Uterus (tissue), 2 donors: Measurements from ENCODE around the gene SGMS1.

Source experiments
- POLR2A ChIP-seq, 2 donors: fragments of 450-650 bp; IDR thresholded peaks; one replicate each; pipeline ENCODE4 v1.6.1; 2016; ENCODE audit warnings: antibody characterized with exemption in 2 of 2, mild to moderate bottlenecking in 1 of 2, moderate library complexity in 1 of 2
- TF ChIP-seq, protein P1 (sequence below), 4 experiments: fragments of 200-600 bp in 2 of 4; fragments of 450-650 bp in 2 of 4; sonication (generic) in 2 of 4; IDR thresholded peaks; one replicate each; pipeline ENCODE4 v1.5.1; 2016 to 2019; ENCODE audit warnings: antibody characterized with exemption in 4 of 4, mild to moderate bottlenecking in 2 of 4, moderate library complexity in 1 of 4

DNA sequence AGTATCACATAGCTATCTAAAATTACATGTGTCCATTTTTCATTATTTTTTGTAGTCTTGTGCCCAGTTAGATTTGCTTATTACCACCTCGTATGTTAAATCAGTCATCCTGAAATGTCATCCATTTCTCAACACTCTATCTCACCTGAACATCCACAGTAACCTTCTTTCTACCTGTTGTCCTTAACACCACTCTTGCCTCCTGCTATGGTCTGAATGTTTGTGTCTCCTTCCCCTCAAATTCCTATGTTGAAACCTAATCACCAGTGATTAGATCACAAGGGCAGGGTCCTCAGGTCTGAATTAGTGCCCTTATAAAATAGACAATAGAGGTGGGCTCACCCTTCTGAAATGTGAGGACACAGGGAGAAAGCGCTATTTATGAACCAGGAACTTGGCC is 292.3 kb downstream of the SGMS1 start:
- no peak for TF ChIP-seq POLR2A (IDR thresholded peaks at IDR 0.05)
- TF ChIP-seq, protein P1, sequence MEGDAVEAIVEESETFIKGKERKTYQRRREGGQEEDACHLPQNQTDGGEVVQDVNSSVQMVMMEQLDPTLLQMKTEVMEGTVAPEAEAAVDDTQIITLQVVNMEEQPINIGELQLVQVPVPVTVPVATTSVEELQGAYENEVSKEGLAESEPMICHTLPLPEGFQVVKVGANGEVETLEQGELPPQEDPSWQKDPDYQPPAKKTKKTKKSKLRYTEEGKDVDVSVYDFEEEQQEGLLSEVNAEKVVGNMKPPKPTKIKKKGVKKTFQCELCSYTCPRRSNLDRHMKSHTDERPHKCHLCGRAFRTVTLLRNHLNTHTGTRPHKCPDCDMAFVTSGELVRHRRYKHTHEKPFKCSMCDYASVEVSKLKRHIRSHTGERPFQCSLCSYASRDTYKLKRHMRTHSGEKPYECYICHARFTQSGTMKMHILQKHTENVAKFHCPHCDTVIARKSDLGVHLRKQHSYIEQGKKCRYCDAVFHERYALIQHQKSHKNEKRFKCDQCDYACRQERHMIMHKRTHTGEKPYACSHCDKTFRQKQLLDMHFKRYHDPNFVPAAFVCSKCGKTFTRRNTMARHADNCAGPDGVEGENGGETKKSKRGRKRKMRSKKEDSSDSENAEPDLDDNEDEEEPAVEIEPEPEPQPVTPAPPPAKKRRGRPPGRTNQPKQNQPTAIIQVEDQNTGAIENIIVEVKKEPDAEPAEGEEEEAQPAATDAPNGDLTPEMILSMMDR (IDR thresholded peaks at IDR 0.05) = no peak
